Fibroblast of villous mesenchyme (primary cell): ENCODE measurements around the gene MKLN1. TPM values are rescaled to one million over a fixed set of nuclear protein-coding genes. Genes with fewer than 3 reads are reported as not detected.
A peak's percentile ranks its signal among the peaks of the same experiment; 100 is the strongest.

Experiments used
- DNase-seq: peaks from one replicate; pipeline ENCODE4 v3.0.0-alpha.2; 2010; ENCODE audit warnings: low read depth
- H3K4me3 ChIP-seq: 2 replicates; pipeline ENCODE4 v1.5.1; 2011; ENCODE audit warnings: low read depth, mild to moderate bottlenecking, low read length
- CTCF ChIP-seq: IDR thresholded peaks from 2 replicates; pipeline ENCODE4 v1.5.1; 2012; ENCODE audit warnings: low read depth, mild to moderate bottlenecking, low read length; ENCODE audit not compliant: insufficient read depth
- total RNA-seq: library from RNA; depleted of rRNA; stranded (reverse); fragments of >200 nt; gene quantifications from 2 replicates; pipeline ENCODE4 v1.2.3, GENCODE V29; 2012

Gene MKLN1
- total RNA-seq, 1 donor, result 72.5 TPM

GRCh38 chr7:131505636-131506557, 178.2 kb downstream of the MKLN1 start:
- no peak for TF ChIP-seq CTCF
- H3K4me3 ChIP-seq, result no peak overlapping the region

GRCh38 chr7:131506597-131506996, 178.9 kb downstream of the MKLN1 start:
- H3K4me3 ChIP-seq, result no peak overlapping the region
- TF ChIP-seq CTCF, result no peak
- no peak for DNase-seq

More at GRCh38 chr7:131505636-131506557, 178.2 kb downstream of the MKLN1 start:
- no peak for DNase-seq

GRCh38 chr7:131507592-131508331, 180.1 kb downstream of the MKLN1 start:
- H3K4me3 ChIP-seq, result no peak overlapping the region
- peak; percentile 70 for DNase-seq
- TF ChIP-seq CTCF, result peak; percentile 93

GRCh38 chr7:131508754-131509486, 181.2 kb downstream of the MKLN1 start:
- no peak for TF ChIP-seq CTCF
- no peak for DNase-seq
- no peak overlapping the region for H3K4me3 ChIP-seq

- no peak for DNase-seq
- H3K4me3 ChIP-seq, result no peak overlapping the region
- TF ChIP-seq CTCF, result no peak
These were observed 182.1 kb downstream of the MKLN1 start for GRCh38 chr7:131509781-131510180.

GRCh38 chr7:131511071-131511470, 183.4 kb downstream of the MKLN1 start:
- no peak for DNase-seq
- no peak overlapping the region for H3K4me3 ChIP-seq
- no peak for TF ChIP-seq CTCF
